CD4-positive, alpha-beta T cell treated with Interleukin-6 at 100 ng/mL for 8 hours (primary cell): ENCODE results near the gene FGF7.
"Not testable (repeated sequence)": the region's sequence is repeated elsewhere in the genome, so short reads cannot be mapped to it uniquely, and the experiment has no call there.

ENCODE experiments used
- DNase-seq: peaks from one replicate; pipeline ENCODE4 v3.0.0-alpha.2; 2020; ENCODE audit warnings: mixed read lengths, low spot score

The FGF7 gene

GRCh38 chr15:49495993-49496753 lies 73.1 kb downstream of the FGF7 start:
- no peak for DNase-seq

- DNase-seq: no peak
Measured at GRCh38 chr15:49501586-49501985, 78.5 kb downstream of the FGF7 start.

- no peak for DNase-seq
Measured at GRCh38 chr15:49506341-49506740, 83.3 kb downstream of the FGF7 start.

GRCh38 chr15:49507261-49507660 lies 84.2 kb downstream of the FGF7 start:
- DNase-seq: no peak

GRCh38 chr15:49512739-49513138 lies 89.7 kb downstream of the FGF7 start:
- DNase-seq: not testable (repeated sequence)

- DNase-seq: no peak
Measured at GRCh38 chr15:49521802-49522201, 98.8 kb downstream of the FGF7 start.

- DNase-seq: no peak
Measured at GRCh38 chr15:49528289-49528688, 105.2 kb downstream of the FGF7 start.

- no peak for DNase-seq
Measured at GRCh38 chr15:49530092-49530491, 107.0 kb downstream of the FGF7 start.
